Measurements from ENCODE around the gene TRIM13. TPM values are rescaled to one million over a fixed set of nuclear protein-coding genes. Genes with fewer than 3 reads are reported as not detected.
"Not testable (repeated sequence)": the region's sequence is repeated elsewhere in the genome, so short reads cannot be mapped to it uniquely, and the experiment has no call there.

TRIM13 gene
- total RNA-seq, 2 donors from 2014 or later, result 24.4 to 52.4 TPM

GRCh38 chr13:50038266-50038665 lies 41.4 kb downstream of the TRIM13 start:
- 97% methylated on average over 6 of the region's 6 CpGs for WGBS
- intact Hi-C loops (cut with DNase I), result no loop called here
- H3K4me3 ChIP-seq, result no peak overlapping the region
- TF ChIP-seq CTCF (IDR thresholded peaks at IDR 0.05) (no peak), POLR2AphosphoS5 (IDR thresholded peaks at IDR 0.05) (no peak), POLR2A (IDR thresholded peaks at IDR 0.05) (no peak)
- no peaks in the 10 kb centered on the region for H3K27me3 ChIP-seq (replicated peaks; ENCODE audit: insufficient read depth)
- H3K4me1 ChIP-seq (replicated peaks), result no peaks in the 10 kb centered on the region
- H3K36me3 ChIP-seq, result no peaks in the 10 kb centered on the region
- DNase-seq (ENCODE audit: low spot score), result no peak
- H3K9me3 ChIP-seq, result no peaks in the 10 kb centered on the region
- no peak overlapping the region for H3K27ac ChIP-seq

DNA sequence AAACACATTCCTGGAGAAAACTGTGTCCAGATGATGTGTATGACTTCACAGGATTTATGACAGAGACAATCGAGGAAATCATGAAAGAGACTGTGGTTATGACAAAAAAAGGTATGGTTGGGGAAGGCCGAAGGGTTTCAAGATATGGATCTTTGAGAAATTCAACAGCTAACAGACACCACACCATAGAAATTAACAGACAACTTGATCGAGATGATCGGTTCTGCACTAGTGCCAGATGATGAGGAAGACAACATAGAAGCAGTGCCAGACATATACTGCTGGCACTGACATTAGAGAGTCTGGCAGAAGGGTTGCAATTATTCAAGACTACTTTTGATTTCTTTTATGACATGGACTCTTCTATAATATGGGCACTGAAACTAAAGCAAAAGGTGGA lies 55.6 kb downstream of the TRIM13 start:
- no peak for TF ChIP-seq CTCF (IDR thresholded peaks at IDR 0.05)
- TF ChIP-seq POLR2AphosphoS5 (IDR thresholded peaks at IDR 0.05), result no peak
- TF ChIP-seq POLR2A (IDR thresholded peaks at IDR 0.05), result no peak
- no peaks in the 10 kb centered on the region for H3K9me3 ChIP-seq
- 92% methylated on average over 4 of the region's 4 CpGs for WGBS
- H3K36me3 ChIP-seq, result no peaks in the 10 kb centered on the region
- no peak for DNase-seq (ENCODE audit: low spot score)
- no peaks in the 10 kb centered on the region for H3K27me3 ChIP-seq (replicated peaks; ENCODE audit: insufficient read depth)
- H3K4me3 ChIP-seq, result no peak overlapping the region
- intact Hi-C loops (cut with DNase I), result no loop called here
- H3K4me1 ChIP-seq (replicated peaks), result no peaks in the 10 kb centered on the region
- H3K27ac ChIP-seq, result no peak overlapping the region

GRCh38 chr13:50053844-50054243 lies 57.0 kb downstream of the TRIM13 start:
- Histone ChIP-seq H3K36me3 (no peaks in the 10 kb centered on the region), H3K4me3 (no peak overlapping the region), H3K9me3 (no peaks in the 10 kb centered on the region), H3K27me3 (replicated peaks; ENCODE audit: insufficient read depth) (no peaks in the 10 kb centered on the region), H3K27ac (no peak overlapping the region), H3K4me1 (replicated peaks) (no peaks in the 10 kb centered on the region)
- intact Hi-C loops (cut with DNase I), result no loop called here
- TF ChIP-seq POLR2AphosphoS5 (IDR thresholded peaks at IDR 0.05) (no peak), CTCF (IDR thresholded peaks at IDR 0.05) (no peak), POLR2A (IDR thresholded peaks at IDR 0.05) (no peak)
- 94% methylated on average over 1 of the region's 1 CpG for WGBS
- no peak for DNase-seq (ENCODE audit: low spot score)

- no peaks in the 10 kb centered on the region for H3K9me3 ChIP-seq
- no peaks in the 10 kb centered on the region for H3K36me3 ChIP-seq
- TF ChIP-seq POLR2AphosphoS5 (IDR thresholded peaks at IDR 0.05), result no peak
- TF ChIP-seq POLR2A (IDR thresholded peaks at IDR 0.05), result no peak
- no peak for TF ChIP-seq CTCF (IDR thresholded peaks at IDR 0.05)
- 81% methylated on average over 1 of the region's 1 CpG for WGBS
- H3K4me1 ChIP-seq (replicated peaks), result no peaks in the 10 kb centered on the region
- intact Hi-C loops (cut with DNase I), result no loop called here
- no peak for DNase-seq (ENCODE audit: low spot score)
- H3K4me3 ChIP-seq, result no peak overlapping the region
- H3K27me3 ChIP-seq (replicated peaks; ENCODE audit: insufficient read depth), result no peaks in the 10 kb centered on the region
- H3K27ac ChIP-seq, result no peak overlapping the region
Measured at GRCh38 chr13:50055454-50055853, 58.6 kb downstream of the TRIM13 start.

GRCh38 chr13:50060718-50061117 lies 63.9 kb downstream of the TRIM13 start:
- intact Hi-C loops (cut with DNase I), result no loop called here
- Histone ChIP-seq H3K27ac (no peak overlapping the region), H3K9me3 (no peaks in the 10 kb centered on the region), H3K27me3 (replicated peaks; ENCODE audit: insufficient read depth) (no peaks in the 10 kb centered on the region), H3K4me1 (replicated peaks) (no peaks in the 10 kb centered on the region), H3K36me3 (no peaks in the 10 kb centered on the region), H3K4me3 (no peak overlapping the region)
- WGBS, result 100% methylated on average over 1 of the region's 1 CpG
- no peak for TF ChIP-seq POLR2A (IDR thresholded peaks at IDR 0.05)
- no peak for TF ChIP-seq POLR2AphosphoS5 (IDR thresholded peaks at IDR 0.05)
- TF ChIP-seq CTCF (IDR thresholded peaks at IDR 0.05), result no peak
- no peak for DNase-seq (ENCODE audit: low spot score)

GRCh38 chr13:50062336-50062735 lies 65.5 kb downstream of the TRIM13 start:
- H3K27ac ChIP-seq; intact Hi-C loops (cut with DNase I); H3K4me3 ChIP-seq; H3K27me3 ChIP-seq (replicated peaks; ENCODE audit: insufficient read depth); H3K36me3 ChIP-seq; H3K9me3 ChIP-seq; H3K4me1 ChIP-seq (replicated peaks); DNase-seq (ENCODE audit: low spot score): not testable (repeated sequence)
- 100% methylated on average over 7 of the region's 7 CpGs for WGBS
